MM.1S (cell line): ENCODE measurements around the gene RRN3.

Experiments used
- EZH2 ChIP-seq: fragments of 300-600 bp; sonication (generic); optimal IDR thresholded peaks from 2 replicates; pipeline ENCODE3; 2017; ENCODE audit warnings: low read depth, mild to moderate bottlenecking, antibody characterized with exemption, low read length, mixed read lengths
- EZH2phosphoT487 ChIP-seq: fragments of 300-600 bp; sonication (generic); IDR thresholded peaks from 2 replicates; pipeline ENCODE4 v1.6.1; 2018; ENCODE audit warnings: antibody characterized with exemption, low read length
- TF ChIP-seq, protein P1 (sequence below): fragments of 300-600 bp; sonication (generic); IDR thresholded peaks from 2 replicates; pipeline ENCODE4 v1.5.1; 2016; ENCODE audit warnings: antibody characterized with exemption, low read length, mixed read lengths

DNA sequence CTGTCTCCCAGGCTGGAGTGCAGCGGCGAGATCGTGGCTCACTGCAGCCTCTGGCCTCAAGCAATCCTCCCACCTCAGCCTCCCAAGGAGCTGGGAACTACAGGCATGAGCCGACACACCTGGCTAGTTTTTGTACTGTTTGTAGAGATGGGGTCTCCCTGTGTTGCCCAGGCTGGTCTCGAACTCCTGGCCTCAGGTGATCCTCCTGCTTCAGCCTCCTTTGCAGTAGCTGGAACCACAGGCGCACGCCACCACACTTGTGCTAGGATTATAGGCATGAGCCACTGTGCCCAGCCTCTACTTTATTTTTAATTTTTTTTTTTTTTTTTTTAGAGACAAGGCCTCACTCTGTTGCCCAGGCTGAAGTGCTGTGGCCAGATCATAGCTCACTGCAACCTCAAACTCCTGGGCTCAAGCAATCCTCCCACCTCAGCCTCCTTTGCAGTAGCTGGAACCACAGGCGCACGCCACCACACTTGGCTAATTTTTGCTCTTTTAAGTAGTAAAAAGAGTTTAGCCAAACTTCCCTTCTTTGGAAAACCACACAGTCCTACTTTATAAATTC lies 42.6 kb downstream of the RRN3 start:
- TF ChIP-seq, protein P1, sequence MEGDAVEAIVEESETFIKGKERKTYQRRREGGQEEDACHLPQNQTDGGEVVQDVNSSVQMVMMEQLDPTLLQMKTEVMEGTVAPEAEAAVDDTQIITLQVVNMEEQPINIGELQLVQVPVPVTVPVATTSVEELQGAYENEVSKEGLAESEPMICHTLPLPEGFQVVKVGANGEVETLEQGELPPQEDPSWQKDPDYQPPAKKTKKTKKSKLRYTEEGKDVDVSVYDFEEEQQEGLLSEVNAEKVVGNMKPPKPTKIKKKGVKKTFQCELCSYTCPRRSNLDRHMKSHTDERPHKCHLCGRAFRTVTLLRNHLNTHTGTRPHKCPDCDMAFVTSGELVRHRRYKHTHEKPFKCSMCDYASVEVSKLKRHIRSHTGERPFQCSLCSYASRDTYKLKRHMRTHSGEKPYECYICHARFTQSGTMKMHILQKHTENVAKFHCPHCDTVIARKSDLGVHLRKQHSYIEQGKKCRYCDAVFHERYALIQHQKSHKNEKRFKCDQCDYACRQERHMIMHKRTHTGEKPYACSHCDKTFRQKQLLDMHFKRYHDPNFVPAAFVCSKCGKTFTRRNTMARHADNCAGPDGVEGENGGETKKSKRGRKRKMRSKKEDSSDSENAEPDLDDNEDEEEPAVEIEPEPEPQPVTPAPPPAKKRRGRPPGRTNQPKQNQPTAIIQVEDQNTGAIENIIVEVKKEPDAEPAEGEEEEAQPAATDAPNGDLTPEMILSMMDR = no peak
- TF ChIP-seq EZH2phosphoT487 = no peak
- TF ChIP-seq EZH2 = no peak
